NCI-H146 treated with DMSO at 0.1 percent for 48 hours (cell line): ENCODE data around the gene RPTOR.

ENCODE experiments used
- DNase-seq: peaks from one replicate; lab custom pipeline; 2025; ENCODE audit not compliant: unreplicated experiment; lab: John Stamatoyannopoulos, UW

RPTOR gene

GRCh38 chr17:80586846-80587228, 42.2 kb downstream of the RPTOR start:
- no peak for DNase-seq

GRCh38 chr17:80588702-80589383, 44.2 kb downstream of the RPTOR start:
- DNase-seq = no peak

- DNase-seq = no peak
These were observed 47.1 kb downstream of the RPTOR start for GRCh38 chr17:80591788-80592187.

- no peak for DNase-seq
These were observed 47.6 kb downstream of the RPTOR start for GRCh38 chr17:80592243-80592642.

GRCh38 chr17:80593181-80593580, 48.5 kb downstream of the RPTOR start:
- no peak for DNase-seq

- DNase-seq = no peak
These were observed 50.0 kb downstream of the RPTOR start for GRCh38 chr17:80594431-80595269.

GRCh38 chr17:80596760-80597608, 52.3 kb downstream of the RPTOR start:
- DNase-seq = no peak

- DNase-seq = no peak
These were observed 54.3 kb downstream of the RPTOR start for GRCh38 chr17:80598813-80599545.

- no peak for DNase-seq
These were observed 55.1 kb downstream of the RPTOR start for GRCh38 chr17:80599546-80600305.

- no peak for DNase-seq
These were observed 56.5 kb downstream of the RPTOR start for GRCh38 chr17:80601146-80601545.

- no peak for DNase-seq
These were observed 58.8 kb downstream of the RPTOR start for GRCh38 chr17:80603396-80603795.

GRCh38 chr17:80604009-80604669, 59.5 kb downstream of the RPTOR start:
- no peak for DNase-seq

GRCh38 chr17:80604670-80605010, 60.0 kb downstream of the RPTOR start:
- DNase-seq = no peak

GRCh38 chr17:80605326-80606066, 60.9 kb downstream of the RPTOR start:
- no peak for DNase-seq

GRCh38 chr17:80608326-80608725, 63.7 kb downstream of the RPTOR start:
- DNase-seq = no peak

- DNase-seq = no peak
These were observed 65.1 kb downstream of the RPTOR start for GRCh38 chr17:80609757-80610156.

GRCh38 chr17:80611816-80612215, 67.2 kb downstream of the RPTOR start:
- no peak for DNase-seq

GRCh38 chr17:80612997-80613731, 68.5 kb downstream of the RPTOR start:
- no peak for DNase-seq

GRCh38 chr17:80613732-80614071, 69.1 kb downstream of the RPTOR start:
- no peak for DNase-seq
